Stimulated activated CD8-positive, alpha-beta memory T cell treated with anti-CD3 and anti-CD28 coated beads, Interleukin-4, amount 100 ng/mL, for 1 hour (primary cell): ENCODE measurements around the gene RASD2.

Experiments used
- DNase-seq, 2 donors: peaks; one replicate each; pipeline ENCODE4 v3.0.0-alpha.2; 2020; ENCODE audit warnings: low read depth in 2 of 2, low spot score in 1 of 2

The RASD2 gene

GRCh38 chr22:35539487-35539886, 1.1 kb upstream of the RASD2 start:
- DNase-seq: no peak

GRCh38 chr22:35539910-35540594, 579 bp upstream of the RASD2 start:
- DNase-seq: peak; percentile 38 to 46

GRCh38 chr22:35541254-35541748, 670 bp downstream of the RASD2 start:
- no peak for DNase-seq

GRCh38 chr22:35542157-35542938, 1.7 kb downstream of the RASD2 start:
- DNase-seq: no peak

GRCh38 chr22:35542939-35543516, 2.4 kb downstream of the RASD2 start:
- no peak for DNase-seq

- no peak for DNase-seq
These were observed 3.1 kb downstream of the RASD2 start for GRCh38 chr22:35543702-35544101.

- DNase-seq: no peak
These were observed 3.6 kb downstream of the RASD2 start for GRCh38 chr22:35544189-35544588.

- DNase-seq: no peak
These were observed 4.2 kb downstream of the RASD2 start for GRCh38 chr22:35544827-35545226.

GRCh38 chr22:35546886-35547285, 6.3 kb downstream of the RASD2 start:
- DNase-seq: no peak

- DNase-seq: no peak
These were observed 7.5 kb downstream of the RASD2 start for GRCh38 chr22:35547987-35548721.

GRCh38 chr22:35548722-35549112, 8.1 kb downstream of the RASD2 start:
- no peak for DNase-seq

- no peak for DNase-seq
These were observed 8.7 kb downstream of the RASD2 start for GRCh38 chr22:35549328-35549727.

- no peak for DNase-seq
These were observed 11.0 kb downstream of the RASD2 start for GRCh38 chr22:35551549-35552177.

- peak; percentile 34 to 60 for DNase-seq
These were observed 11.7 kb downstream of the RASD2 start for GRCh38 chr22:35552196-35552842.

GRCh38 chr22:35552846-35553245, 12.2 kb downstream of the RASD2 start:
- no peak for DNase-seq

- DNase-seq: no peak
These were observed 12.7 kb downstream of the RASD2 start for GRCh38 chr22:35553341-35553740.

GRCh38 chr22:35554297-35554845, 13.7 kb downstream of the RASD2 start:
- DNase-seq: no peak

GRCh38 chr22:35555483-35555890, 14.9 kb downstream of the RASD2 start:
- no peak for DNase-seq

GRCh38 chr22:35555946-35556547, 15.4 kb downstream of the RASD2 start:
- DNase-seq: no peak

- no peak for DNase-seq
These were observed 16.0 kb downstream of the RASD2 start for GRCh38 chr22:35556666-35557065.
